GM18508 (cell line): ENCODE data around the gene TTF1.
A peak's percentile ranks its signal among the peaks of the same experiment; 100 is the strongest.

ENCODE experiments used
- ATAC-seq: cut with Tn5 transposase; IDR thresholded peaks from one replicate; pipeline ENCODE4 v1.9.1; 2021; ENCODE audit warnings: moderate number of reproducible peaks; ENCODE audit not compliant: insufficient read depth, unreplicated experiment

Gene TTF1

GRCh38 chr9:132369421-132369820 lies 37.2 kb downstream of the TTF1 start:
- no peak for ATAC-seq

GRCh38 chr9:132367613-132368313 lies 38.9 kb downstream of the TTF1 start:
- no peak for ATAC-seq

DNA sequence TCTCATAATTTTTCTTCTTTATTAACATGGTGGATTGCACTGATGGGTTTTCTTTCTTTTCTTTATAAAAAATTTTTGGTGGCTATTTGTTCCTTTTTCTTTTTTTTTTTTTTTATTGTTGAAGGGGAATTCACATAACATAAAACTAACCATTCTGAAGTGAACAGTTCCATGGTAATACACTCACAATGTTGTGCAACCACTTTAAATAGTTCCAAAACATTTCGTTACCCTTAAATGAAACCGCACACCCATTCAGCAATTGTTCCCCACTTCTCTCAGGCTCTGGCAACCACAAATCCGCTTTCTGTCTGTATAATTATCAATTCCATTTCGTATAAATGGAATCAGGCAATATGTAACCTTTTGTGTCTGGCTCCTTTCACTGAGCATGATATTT lies 40.2 kb downstream of the TTF1 start:
- ATAC-seq, result no peak

DNA sequence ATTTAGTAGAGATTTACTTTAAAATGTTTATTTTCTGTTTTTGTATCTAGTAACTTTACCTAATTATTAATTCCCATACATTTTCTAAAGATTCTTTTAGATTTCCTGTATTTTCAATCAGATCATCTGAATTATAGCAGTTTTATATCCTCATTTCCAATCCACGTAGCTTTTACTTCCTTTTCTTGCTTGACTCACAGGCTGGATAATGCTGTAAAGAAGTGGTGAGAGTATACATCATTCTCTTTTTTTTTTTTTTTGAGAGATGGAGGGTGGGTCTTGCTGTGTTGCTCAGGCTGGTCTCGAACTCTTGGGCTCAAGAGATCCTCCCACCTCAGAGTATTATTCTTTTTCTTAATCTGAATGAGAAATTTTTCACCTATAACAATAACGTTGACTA lies 40.7 kb downstream of the TTF1 start:
- no peak for ATAC-seq

DNA sequence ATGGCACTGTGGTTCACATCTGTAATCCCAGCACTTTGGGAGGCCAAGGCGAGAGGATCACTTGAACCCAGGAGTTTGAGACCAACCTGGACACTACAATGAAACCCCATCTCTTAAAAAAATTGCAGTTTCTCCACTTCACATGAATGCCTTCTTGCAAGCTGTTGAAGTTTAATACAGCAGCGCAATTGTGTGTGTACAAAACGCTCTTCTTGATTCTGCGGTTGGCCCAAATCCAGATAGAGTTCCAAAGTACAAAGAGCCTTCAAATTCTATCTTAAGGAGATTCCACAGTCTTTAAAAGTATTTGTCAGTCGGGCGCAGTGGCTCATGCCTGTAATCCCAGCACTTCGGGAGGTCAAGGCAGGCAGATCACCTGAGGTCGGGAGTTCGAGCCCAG lies 42.6 kb downstream of the TTF1 start:
- ATAC-seq, result no peak

GRCh38 chr9:132357764-132358163 lies 48.9 kb downstream of the TTF1 start:
- ATAC-seq, result no peak

DNA sequence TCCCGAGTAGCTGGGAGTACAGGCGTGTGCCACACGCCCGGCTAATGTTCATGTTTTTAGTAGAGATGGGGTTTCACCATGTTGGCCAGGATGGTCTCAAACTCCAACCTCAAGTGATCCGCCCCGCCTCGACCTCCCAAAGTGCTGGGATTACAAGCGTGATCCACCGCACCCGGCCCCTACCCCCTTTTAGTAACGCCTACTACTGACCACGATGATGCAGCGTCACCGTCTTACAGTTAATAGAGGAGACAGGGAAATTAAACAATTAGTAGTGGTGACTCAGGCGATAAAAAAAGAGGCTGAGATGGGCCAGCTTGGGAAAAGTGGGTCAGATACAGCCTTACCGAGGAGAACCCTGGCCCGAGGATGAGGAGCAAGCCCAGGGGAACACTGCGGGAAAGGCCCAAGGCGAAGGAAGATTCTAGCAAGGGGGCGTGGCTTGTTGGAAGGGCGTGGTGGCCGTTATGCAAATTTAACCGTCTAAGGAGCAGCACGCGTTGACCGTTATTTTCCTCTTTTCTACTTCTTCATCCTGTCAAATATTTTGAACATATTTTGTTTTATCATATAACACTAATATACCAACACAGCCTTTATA lies 50.2 kb downstream of the TTF1 start:
- ATAC-seq, result no peak

DNA sequence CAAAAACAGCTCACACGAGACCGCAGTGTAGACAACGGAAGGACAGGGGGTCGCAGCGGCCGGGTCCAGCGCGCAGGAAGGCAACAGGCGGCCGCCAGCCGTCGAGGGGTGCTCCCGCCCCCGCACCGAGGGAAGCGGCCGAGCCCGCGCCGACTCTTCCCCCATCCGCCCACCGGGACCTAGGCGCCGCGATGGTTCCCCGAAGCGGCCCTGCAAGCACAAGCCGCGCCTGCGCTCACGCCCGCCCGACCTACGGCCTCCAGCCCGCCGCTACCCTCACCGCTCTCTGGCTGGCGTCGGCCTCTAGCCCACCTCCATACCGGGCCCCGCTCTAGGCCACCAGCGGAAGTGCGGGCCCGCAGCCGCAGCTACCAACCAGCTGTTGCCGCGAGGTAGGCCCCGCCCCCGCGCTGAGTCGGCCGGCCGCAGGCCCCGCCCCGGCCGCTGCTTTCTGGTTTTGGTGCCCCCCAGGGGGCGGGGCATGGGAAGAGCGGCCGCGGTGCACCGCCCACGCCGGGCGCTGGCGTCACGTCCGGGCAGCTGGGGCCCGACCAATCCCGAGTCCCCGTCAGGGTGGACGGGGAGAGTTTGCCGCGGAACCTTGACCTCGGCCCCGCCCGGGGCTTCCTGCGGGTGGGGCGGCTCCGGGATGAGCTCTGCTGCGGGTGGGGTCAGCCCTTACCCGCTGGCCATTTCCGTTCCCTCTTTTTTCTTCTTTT lies 51.8 kb downstream of the TTF1 start, which contains the start of gene SETX:
SETX (minus strand) TSS at position 350 of the 719 bp plus-strand sequence. CDS start 5,558 bp downstream, outside the sequence.
- ATAC-seq, result peak; percentile 53

- no peak for ATAC-seq
Measured at GRCh38 chr9:132351404-132352045, 55.1 kb downstream of the TTF1 start.

GRCh38 chr9:132350861-132351315 lies 55.8 kb downstream of the TTF1 start:
- ATAC-seq, result no peak

DNA sequence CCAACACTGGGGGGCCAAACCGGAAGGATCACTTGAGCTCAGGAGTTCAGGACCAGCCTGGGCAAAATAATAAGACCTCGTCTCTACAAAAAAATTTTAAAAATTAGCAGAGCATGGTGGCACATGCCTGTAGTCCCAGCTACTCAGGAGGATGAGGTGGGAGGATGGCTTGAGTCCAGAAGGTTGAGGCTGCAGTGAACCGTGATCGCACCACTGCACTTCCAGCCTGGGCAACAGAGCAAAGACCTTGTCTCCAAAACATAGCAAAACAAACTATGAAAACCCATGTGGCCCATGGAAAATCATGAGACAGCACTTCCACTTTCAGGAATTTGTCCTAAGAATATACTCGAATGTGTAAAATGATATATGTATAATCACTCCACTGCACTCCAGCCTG lies 58.0 kb downstream of the TTF1 start:
- no peak for ATAC-seq

DNA sequence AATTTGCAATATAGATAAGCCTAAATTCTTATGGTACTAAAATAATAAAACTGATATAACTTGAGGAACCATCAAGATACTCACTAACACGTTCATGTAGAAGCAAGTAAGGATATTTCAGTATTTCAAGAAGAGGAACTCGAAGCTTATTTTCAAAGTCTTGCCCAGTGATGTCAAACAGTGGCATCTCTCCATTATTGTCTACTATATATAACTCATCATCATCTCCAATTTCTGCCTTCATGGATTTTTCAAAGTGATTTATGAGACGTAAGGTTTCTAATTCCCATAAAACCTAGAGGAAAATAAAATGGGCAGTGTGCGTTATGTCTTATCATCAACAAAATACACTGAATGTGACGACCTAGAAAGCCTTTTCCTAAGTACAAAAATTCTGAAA lies 60.5 kb downstream of the TTF1 start:
- no peak for ATAC-seq

- no peak for ATAC-seq
Measured at GRCh38 chr9:132341177-132341840, 65.3 kb downstream of the TTF1 start.

DNA sequence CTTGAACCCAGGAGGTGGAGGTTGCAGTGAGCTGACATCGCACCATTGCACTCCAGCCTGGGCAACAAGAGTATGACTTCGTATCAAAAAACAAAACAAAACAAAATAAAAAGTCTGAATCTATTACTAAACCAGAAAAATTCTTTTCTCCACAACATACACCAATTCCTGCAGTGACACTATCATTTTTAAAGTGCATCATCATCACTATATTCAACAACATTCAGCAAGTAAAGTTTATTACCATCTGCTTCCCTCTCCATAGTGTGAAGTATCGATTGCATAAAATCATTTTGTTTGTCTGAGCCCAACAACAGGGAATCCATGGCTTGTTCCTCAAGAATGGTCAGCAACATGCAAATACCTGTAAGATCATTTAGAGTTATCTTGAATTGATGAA lies 72.3 kb downstream of the TTF1 start:
- no peak for ATAC-seq

DNA sequence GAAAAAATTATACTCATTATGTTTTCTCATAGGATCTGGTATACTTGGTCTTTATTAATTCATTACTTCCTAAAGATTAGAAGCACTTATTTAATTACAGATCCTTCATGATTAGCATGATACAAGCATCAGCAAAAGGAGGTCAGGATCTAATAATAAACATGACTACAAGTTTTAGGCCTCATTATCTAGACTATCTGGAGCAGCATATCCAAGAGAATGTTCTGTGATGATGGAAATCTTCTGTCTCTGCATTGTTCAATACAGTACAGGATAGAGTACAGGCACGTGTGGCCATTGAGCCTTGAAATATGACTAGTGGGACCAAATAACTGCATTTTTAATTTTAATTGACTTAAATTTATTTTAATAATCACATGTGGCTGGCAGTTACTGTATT lies 73.1 kb downstream of the TTF1 start:
- no peak for ATAC-seq

DNA sequence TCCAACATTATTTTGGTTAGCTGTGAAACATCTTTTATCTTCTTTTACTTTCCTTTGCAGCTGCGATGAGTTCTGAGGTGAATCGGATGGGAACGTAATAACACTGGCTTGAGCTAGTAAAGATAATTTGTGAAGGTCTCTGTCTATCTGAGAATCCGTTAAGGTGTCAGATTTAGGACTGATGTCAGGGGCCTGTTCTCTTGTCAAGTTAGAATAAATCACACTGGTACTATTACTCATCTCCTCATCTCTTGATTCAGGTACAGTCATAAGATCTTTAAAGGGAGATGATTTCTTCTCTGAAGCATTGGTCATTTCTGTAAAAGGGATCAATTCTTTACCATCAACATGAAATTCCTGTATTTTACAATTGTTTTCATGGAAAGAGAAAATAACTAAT lies 78.1 kb downstream of the TTF1 start:
- ATAC-seq, result no peak

DNA sequence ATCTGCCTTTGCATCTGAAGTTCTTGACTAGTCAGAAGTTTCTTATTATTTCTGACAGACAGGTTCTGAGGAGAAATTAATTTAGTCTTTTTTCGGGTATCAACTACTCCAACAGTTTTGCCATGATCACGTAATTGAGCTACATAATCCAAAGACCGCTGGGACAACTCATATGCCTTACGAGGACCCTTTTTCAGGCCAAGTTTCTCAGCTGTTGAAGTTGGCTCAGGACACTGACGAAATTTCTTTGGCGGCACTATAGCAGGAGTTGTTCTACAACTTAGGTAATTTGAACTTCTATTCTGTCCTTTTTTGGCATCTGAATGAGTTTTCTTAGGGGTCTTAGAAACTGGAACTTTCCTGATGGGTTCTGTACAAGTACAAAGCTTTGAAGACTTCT lies 79.1 kb downstream of the TTF1 start:
- no peak for ATAC-seq
